ENCODE results near the gene ELOVL6.
"Not testable (repeated sequence)": the region's sequence is repeated elsewhere in the genome, so short reads cannot be mapped to it uniquely, and the experiment has no call there.

ELOVL6 gene

DNA sequence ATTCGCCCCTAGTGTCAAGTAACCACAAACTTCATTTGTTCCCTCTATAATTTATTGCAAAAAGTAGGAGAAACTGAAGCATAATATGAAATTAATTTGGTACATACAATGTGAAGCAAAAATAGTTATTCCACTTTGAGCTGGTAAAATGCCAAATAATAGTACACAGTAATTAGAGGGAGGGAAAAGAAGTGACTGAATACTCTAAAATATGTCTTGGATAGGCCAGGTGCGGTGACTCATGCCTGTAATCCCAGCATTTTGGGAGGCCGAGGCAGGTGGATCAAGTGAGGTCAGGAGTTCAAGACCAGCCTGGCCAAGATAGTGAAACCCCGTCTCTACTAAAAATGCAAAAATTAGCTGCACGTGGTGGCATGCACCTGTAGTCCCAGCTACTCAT, 41.2 kb downstream of the ELOVL6 start:
- not testable (repeated sequence) for ATAC-seq

DNA sequence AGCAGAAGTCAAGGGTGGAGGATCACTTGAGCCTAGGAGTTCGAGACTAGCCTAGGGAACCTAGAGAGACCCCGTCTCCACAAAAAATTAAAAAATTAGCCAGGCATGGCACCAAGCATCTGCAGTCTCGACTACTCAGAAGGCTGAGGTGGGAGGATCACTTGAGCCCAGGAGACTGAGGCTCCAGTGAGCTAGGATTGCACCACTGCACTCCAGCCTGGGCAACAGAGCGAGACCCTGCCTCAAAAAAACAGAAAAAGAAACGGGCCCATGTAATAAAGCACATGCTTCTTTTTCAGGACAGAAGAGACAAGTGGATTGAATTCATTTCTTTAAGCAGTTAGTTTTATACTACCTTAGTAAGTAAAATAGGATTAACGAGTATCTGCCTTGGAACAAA, 42.0 kb downstream of the ELOVL6 start:
- no peak for ATAC-seq

DNA sequence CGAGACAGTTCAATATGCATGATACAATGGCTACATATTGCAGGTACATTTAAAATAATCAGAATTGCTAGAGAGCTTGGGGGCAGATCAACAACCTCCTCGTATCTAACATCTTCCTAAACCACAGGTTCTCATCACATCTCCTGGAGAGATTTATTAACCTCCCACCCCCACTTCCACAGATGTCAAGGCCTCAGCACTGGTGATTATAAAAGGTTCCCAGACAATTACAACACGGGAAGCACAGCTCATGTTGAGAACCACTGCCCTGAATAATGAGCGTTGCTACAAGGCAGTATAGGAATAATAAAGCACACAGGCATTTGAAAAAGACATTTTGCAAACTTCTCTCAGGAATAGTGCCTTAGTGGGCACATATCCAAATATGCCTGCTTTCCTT, 42.8 kb downstream of the ELOVL6 start:
- no peak for ATAC-seq

DNA sequence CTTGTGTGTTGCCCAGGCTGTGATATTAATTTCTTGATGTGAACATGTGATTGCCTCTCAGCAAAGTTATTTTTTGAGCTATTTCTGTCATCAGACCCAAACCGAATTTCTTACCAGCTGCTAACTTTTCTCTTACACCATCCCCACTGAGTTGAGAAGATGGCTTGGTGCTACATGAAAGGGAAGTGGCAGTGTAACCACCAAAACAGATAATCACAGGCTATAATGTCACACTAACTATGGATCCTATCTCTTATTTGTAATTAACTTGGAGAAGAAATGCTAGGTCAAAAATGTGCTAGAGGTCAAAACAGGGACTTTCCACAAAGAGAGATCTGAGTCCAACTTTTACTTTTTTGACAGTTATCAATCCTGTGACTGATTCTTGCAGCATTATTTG, 43.8 kb downstream of the ELOVL6 start:
- no peak for ATAC-seq

DNA sequence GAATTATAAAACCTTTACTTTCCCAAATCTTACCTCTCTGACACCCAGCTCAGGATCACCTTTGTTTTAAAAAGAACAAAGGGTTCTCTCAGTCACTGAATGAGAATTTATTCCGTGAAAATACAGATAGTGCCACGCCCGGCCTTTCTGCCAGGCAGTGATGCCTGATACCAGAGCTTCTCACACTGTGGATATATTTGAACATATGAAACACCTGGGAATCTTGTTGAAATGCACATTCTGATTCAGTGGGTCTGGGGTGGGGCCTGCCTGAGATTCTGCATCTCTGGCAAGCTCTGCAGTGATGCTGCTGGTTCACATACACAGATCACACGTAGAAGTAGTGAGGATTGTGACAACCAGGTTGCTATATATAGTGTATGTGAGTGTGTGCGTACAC, 46.0 kb downstream of the ELOVL6 start:
- ATAC-seq: no peak

DNA sequence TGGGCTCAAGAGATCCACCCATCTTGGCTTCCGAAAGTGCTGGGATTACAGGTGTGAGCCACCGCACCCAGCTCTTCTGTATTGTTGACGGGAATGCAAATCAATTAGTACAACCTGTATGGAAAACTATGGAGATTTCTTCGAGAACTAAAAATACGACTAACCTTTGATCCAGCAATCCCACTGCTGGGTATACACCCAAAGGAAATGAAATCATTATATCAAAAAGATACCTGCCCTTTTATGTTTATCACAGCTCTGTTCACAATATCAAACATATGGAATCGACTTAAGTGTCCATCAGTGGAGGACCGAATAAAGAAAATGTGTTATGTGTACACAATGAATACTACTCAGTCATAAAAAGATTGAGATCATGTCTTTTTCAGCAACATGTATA, 49.3 kb downstream of the ELOVL6 start:
- ATAC-seq: no peak

GRCh38 chr4:110142461-110142860, 56.0 kb downstream of the ELOVL6 start:
- no peak for ATAC-seq

DNA sequence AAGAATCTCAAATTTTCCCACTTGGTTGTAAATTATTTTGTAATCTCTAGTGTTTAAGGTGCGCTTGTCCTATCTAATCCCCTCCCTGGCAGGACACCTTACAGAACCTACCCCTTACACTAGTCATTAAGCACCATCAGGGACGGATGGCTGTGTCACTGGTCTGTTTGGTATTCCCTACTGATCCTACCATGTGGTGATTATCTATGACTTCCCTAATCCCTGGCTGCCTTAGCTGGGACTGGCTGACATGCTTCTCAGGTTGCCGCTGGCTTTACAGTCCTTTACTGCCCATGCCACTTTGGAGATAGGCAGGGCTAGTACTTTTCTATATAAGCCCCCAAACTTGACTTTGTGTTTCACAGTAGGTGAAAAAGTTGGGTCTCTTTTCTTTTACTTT, 58.6 kb downstream of the ELOVL6 start:
- ATAC-seq: no peak

DNA sequence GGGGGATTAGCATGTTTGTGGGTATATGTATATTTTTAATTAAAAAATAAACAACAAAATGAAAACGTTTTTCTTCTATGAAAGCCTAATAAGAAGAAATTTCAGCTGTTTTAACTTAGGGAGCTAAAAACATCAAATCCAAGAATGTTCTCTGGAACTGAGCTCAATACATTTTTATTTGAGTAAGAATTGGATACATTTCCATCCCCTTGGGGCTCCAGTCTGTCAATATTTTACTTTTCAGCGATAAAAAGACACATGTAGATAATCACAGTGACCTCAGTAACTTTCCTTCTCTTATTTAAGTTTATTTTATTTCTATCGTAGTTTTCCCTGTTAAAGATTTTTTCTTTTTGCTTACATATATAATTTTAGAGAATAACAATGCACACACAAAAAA, 59.3 kb downstream of the ELOVL6 start:
- ATAC-seq: no peak

DNA sequence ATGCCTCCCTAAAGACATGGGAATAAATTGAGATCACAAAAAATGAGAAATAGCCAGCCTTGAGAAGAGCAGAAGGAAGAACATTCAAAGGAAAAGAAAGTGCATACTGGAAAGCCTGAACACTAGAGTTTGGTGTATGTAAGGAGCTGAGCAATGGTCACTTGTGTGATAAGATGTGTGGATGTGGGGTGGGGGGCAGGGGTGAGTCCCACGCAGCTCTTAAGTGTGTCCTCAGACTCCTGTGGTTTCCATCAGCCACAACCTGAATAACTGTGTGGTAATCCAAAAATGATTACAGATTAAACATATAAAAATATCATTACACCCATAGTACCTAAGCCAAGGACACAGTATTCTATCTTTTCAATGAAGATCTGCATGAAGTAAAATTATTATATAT, 59.9 kb downstream of the ELOVL6 start:
- ATAC-seq: no peak

DNA sequence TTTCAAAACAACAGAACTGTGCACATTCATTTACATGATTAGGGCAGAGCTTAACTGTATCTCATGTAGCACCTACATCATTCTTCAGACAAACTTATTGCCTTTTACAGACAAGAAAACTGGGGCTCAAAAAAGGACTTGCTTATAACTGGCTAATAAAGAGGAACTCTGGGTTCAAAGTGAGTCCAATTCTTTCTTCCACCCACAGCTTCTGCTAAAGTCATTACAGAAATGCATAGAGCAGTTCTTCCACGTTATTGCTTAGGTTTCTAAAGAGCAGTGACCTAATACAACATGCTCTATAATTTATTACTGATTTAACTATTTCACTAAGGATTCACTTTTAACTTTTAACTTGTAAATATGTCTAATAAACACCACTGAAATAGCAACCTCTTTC, 60.6 kb downstream of the ELOVL6 start:
- no peak for ATAC-seq

DNA sequence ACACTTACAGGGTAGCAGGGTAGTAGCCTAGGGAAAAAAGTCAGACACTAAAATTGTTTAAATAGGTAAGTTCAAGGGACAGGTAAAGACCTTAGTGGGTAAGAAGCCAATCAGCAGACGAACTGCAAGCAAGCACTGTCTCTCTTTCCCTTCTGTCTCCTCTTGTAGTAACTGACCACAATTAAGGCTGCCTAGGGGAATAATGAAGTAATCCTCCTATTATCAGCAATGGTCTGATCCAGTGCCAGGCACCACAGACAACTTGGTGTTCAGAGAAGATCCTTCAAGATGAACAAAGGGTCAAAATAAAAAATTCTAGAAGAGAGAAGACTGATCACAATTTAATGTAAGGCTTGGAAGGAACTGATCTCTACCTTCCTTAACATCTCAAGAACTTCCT, 62.9 kb downstream of the ELOVL6 start:
- ATAC-seq: no peak

DNA sequence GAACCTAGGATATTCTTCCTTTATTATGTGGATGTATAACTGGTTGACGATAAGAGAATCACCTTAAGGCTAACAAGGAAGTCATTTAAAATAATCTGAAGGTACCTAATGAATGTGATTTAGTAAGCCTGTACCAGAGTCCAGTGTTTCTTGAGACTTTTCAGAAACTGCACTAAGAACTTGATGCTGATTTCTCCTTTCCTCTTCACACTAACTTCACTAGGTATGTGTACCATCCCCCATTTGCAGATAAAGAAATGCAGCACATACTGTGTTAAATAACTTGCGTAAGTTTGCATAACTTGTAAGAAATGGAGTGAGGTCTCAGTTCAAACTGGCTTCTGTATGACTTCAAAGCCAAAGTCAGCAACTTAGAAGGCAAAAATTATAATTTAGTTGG, 63.3 kb downstream of the ELOVL6 start:
- no peak for ATAC-seq

DNA sequence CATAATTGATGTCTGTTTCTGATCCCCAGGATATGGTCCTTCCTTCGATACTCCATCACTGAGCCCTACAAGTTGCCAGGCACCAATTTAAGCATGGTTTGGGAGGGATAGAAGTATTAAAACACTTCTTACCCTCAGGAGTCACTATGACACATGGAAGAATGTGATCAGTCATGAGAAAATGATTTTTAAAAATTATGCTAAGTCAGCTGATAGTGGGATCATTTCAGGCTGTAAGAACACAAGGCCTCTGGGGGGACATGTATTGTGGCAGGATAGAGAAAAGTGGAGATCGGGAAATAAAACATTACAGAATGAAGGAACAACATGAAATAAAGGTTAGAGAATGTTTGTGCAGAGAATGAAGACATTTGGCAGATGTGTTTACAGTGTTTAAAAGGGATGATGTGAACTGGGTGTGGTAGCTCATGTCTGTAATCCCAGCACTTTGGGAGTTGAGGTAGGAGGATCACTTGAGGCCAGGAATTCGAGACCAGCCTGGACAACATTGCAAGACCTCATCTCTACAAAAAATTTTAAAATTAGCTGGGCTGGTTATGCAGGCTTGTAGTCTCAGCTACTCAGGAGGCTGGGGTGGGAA, 64.0 kb downstream of the ELOVL6 start:
- ATAC-seq: no peak

- no peak for ATAC-seq
These were observed 65.3 kb downstream of the ELOVL6 start for GRCh38 chr4:110132816-110133719.

- ATAC-seq: no peak
These were observed 66.5 kb downstream of the ELOVL6 start for GRCh38 chr4:110131916-110132315.

DNA sequence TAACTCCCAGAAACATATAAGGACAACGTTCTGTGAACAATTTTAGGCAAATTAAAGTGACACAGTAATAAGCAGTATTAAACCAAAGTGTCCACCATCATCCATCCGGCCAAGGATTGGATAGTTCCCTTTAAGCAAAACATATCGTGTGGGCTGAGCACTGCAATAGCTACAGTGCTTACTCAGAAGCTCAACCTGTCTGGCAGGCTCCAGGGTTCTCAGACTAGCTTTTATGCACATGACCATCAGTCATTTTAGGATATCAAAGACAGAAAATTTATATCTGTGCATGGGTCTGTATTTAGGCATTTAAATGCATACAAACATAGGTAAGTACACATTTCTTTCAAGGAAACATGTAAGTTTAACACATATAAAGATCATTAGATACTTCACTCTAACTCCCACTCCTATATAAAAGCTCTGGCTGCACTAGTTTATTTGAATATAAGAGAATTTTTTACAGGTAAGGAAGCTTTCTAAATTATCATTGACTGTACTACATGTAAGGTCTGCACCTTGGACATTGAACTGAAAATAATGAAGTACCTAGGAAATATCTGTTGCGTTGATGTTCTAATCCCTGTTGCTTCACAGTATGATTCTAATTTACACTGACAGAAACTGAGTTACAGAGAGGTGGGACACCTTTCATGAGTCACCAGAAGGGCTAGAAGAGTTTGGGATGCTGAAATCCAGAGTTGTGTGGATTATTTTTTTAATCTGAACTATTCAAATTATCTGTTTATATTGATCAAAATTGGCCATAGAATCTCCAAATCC, 67.6 kb downstream of the ELOVL6 start:
- ATAC-seq: no peak

DNA sequence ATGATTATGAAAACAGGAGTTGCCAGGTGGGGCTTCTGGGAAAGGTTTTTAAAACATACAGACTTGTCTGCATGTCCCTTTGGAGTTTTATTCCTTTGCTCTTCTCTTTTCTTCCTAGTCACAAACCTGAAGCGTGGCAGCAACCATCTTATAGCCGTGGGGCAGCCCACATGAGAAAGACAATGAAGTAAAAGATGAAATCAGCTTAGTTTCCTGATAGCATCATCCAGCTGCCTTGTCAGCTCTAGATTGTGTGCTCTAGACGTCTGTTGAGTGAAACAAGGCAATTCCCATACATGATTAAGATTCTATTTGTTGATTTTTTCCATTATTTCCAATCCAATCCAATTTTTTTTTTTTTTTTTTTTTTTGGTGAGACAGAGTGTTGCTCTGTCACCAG, 68.9 kb downstream of the ELOVL6 start:
- ATAC-seq: no peak

GRCh38 chr4:110128472-110128919, 69.9 kb downstream of the ELOVL6 start:
- ATAC-seq: no peak

DNA sequence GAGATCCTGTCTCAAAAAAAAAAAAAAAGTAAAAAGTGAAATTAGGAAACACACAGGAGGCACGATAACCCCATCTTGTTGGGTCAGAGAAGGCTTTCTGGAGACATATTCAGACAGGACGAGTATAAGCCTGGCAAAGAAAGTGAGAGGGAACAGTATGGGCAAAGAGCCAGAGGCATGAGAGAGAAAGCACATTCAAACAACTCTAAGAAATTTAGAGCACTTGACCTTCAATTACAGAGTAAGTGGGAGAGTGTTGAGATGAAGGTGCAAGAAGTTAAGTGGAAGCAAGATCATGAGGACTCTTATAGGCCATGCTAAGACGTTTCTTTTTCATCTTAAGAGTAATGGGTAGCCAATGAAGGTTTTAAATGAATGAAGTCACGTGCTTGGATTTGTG, 70.4 kb downstream of the ELOVL6 start:
- no peak for ATAC-seq

GRCh38 chr4:110124711-110125110, 73.7 kb downstream of the ELOVL6 start:
- ATAC-seq: no peak

DNA sequence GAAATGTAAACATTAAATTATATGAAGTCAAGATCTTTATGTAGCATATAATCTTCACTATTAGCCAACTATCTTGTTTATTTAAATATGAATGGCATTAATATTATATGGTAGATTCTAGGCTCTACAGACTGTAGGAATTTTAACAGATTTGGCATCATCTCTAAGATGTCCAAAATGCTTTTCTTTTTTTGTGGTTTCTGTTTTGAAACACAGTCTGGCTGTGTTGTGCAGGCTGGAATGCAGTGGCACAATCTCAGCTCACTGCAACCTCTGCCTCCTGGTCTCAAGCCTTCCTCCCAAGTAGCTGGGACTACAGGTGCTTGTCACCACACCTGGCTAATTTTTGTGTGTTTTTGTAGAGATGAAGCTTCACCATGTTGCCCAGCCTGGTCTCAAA, 76.2 kb downstream of the ELOVL6 start:
- no peak for ATAC-seq

DNA sequence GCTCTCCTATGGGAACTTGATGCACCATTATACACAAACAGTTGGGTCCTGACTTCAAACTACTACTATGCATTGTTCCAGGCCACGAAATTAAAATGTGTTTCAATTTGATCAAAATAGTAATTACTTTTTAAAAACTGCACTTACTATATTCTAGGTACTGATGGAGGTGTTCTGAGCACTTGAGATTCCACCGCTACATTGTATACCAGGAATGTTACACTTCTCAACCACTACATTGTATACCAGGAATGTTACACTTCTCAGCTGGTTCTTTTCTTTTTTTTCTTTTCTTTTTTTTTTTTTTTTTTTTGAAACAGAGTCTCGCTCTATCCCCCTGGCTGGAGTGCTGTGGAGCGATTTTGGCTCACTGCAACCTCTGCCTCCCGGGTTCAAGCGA, 77.9 kb downstream of the ELOVL6 start:
- ATAC-seq: no peak

DNA sequence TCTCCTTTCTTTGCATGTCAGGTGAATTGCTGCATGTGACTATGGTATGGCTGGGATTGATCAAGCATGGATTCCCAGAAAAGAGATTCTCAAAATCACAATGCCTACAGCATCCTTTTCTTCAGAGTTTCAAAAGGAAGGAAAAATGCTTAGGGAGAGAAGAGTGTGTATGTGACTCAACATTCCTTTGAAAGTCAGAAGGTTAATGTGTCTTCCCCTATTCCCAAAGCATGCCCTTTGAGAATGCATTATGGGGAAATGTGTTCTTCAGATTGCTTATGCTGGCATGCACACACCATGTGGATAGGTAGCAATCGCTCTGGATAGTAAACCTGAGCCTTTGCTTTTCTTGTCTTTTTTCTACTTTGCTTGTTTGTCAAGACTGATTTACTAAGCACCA, 78.5 kb downstream of the ELOVL6 start:
- no peak for ATAC-seq
